ENCODE measurements around the gene SEMA3E. TPM values are rescaled to one million over a fixed set of nuclear protein-coding genes. Genes with fewer than 3 reads are reported as not detected.
"Not testable (repeated sequence)": the region's sequence is repeated elsewhere in the genome, so short reads cannot be mapped to it uniquely, and the experiment has no call there.

Gene SEMA3E
- total and polyA plus RNA-seq, 7 experiments from 2014 or later, result not detected

DNA sequence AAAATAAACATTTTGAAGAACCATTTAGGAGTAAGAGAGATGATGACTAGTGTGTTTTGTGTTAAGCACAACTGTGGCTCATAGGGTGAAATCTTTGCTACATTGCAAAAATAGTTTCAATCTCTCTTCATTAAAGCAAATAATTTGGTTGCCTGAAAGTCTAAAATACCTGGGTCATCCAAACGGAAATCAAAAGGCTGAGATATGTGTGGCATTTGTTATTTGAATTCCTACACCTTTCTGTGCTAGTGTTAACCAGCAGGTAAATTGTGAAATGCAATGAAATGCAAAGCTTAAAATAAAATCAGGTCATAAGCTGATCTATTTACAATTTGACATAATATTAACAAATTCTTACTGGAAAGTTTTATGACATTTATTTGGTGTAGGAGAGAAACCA lies 40.9 kb upstream of the SEMA3E start:
- intact Hi-C loops (cut with micrococcal nuclease), result no loop called here
- H3K36me3 Mint-ChIP-seq, result no peaks in the 10 kb centered on the region
- Histone ChIP-seq H3K27me3 (ENCODE audit: control insufficient read depth in 2 of 2, insufficient read depth in 2 of 2, low read length in 2 of 2) (no peaks in the 10 kb centered on the region), H3K9me3 (ENCODE audit: control insufficient read depth in 2 of 3, low read length in 3 of 3) (no peaks in the 10 kb centered on the region), H3K36me3 (ENCODE audit: control insufficient read depth in 2 of 3, insufficient read depth in 3 of 3, low read length in 3 of 3) (no peaks in the 10 kb centered on the region), H3K27ac (ENCODE audit: low read depth, low read length) (no peak overlapping the region), H3K4me3 (ENCODE audit: low read length) (no peak overlapping the region), H3K4me1 (ENCODE audit: control insufficient read depth in 2 of 2, insufficient read depth in 2 of 2, low read length in 2 of 2) (no peaks in the 10 kb centered on the region)
- DNase-seq (no peak), ATAC-seq (no peak)
- H3K27me3 Mint-ChIP-seq, result no peaks in the 10 kb centered on the region
- ChIA-PET POLR2A (no interaction called here), CTCF (no interaction called here)
- peaks cover 0 to 8% (median 0%) of the 10 kb centered on the region in 11 donors for H3K9me3 Mint-ChIP-seq
- no peak overlapping the region for H3K4me3 Mint-ChIP-seq
- no peak overlapping the region for H3K27ac Mint-ChIP-seq
- H3K4me1 Mint-ChIP-seq, result peaks cover 0 to 1% (median 0%) of the 10 kb centered on the region in 7 donors

DNA sequence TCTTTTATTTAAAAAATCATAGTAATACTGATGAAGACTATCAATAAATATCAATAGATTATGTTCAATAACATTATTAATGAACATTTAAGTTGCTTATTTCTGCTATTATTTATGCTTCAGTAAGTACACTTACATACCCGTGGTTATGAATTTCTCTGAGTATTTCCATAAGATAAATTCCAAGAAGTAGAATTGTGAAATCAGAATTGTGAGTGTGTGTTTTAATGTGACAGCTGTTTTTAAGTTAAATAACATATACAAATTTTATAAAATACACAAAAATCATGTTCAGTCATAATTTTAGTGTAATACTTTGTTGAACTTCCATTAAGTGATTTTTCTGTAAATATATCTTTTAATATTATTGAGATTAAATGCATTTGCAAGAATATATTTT lies 37.5 kb upstream of the SEMA3E start:
- no peaks in the 10 kb centered on the region for H3K27me3 ChIP-seq (ENCODE audit: control insufficient read depth in 2 of 2, insufficient read depth in 2 of 2, low read length in 2 of 2)
- Mint-ChIP-seq H3K4me3 (no peak overlapping the region), H3K9me3 (peaks cover 0 to 8% (median 0%) of the 10 kb centered on the region in 11 donors), H3K36me3 (no peaks in the 10 kb centered on the region), H3K27ac (no peak overlapping the region), H3K4me1 (peaks cover 0 to 1% (median 0%) of the 10 kb centered on the region in 7 donors), H3K27me3 (no peaks in the 10 kb centered on the region)
- H3K4me3 ChIP-seq (ENCODE audit: low read length), result no peak overlapping the region
- H3K9me3 ChIP-seq (ENCODE audit: control insufficient read depth in 2 of 3, low read length in 3 of 3), result no peaks in the 10 kb centered on the region
- DNase-seq (no peak), ATAC-seq (no peak)
- no peaks in the 10 kb centered on the region for H3K4me1 ChIP-seq (ENCODE audit: control insufficient read depth in 2 of 2, insufficient read depth in 2 of 2, low read length in 2 of 2)
- ChIA-PET CTCF (no interaction called here), POLR2A (no interaction called here)
- intact Hi-C loops (cut with micrococcal nuclease), result no loop called here
- no peaks in the 10 kb centered on the region for H3K36me3 ChIP-seq (ENCODE audit: control insufficient read depth in 2 of 3, insufficient read depth in 3 of 3, low read length in 3 of 3)
- H3K27ac ChIP-seq (ENCODE audit: low read depth, low read length), result no peak overlapping the region

- H3K9me3 Mint-ChIP-seq, result peaks cover 0 to 8% (median 0%) of the 10 kb centered on the region in 11 donors
- H3K36me3 Mint-ChIP-seq, result no peaks in the 10 kb centered on the region
- Histone ChIP-seq H3K4me1 (ENCODE audit: control insufficient read depth in 2 of 2, insufficient read depth in 2 of 2, low read length in 2 of 2) (no peaks in the 10 kb centered on the region), H3K36me3 (ENCODE audit: control insufficient read depth in 2 of 3, insufficient read depth in 3 of 3, low read length in 3 of 3) (no peaks in the 10 kb centered on the region), H3K9me3 (ENCODE audit: control insufficient read depth in 2 of 3, low read length in 3 of 3) (no peaks in the 10 kb centered on the region), H3K27me3 (ENCODE audit: control insufficient read depth in 2 of 2, insufficient read depth in 2 of 2, low read length in 2 of 2) (no peaks in the 10 kb centered on the region), H3K4me3 (ENCODE audit: low read length) (no peak overlapping the region), H3K27ac (ENCODE audit: low read depth, low read length) (no peak overlapping the region)
- CTCF ChIA-PET, result no interaction called here
- H3K4me1 Mint-ChIP-seq, result no peaks in the 10 kb centered on the region
- H3K4me3 Mint-ChIP-seq, result no peak overlapping the region
- no peak for DNase-seq
- ATAC-seq, result no peak
- POLR2A ChIA-PET, result no interaction called here
- intact Hi-C loops (cut with micrococcal nuclease), result no loop called here
- H3K27me3 Mint-ChIP-seq, result no peaks in the 10 kb centered on the region
- no peak overlapping the region for H3K27ac Mint-ChIP-seq
Observed at GRCh38 chr7:83684928-83685327, 36.0 kb upstream of the SEMA3E start.

DNA sequence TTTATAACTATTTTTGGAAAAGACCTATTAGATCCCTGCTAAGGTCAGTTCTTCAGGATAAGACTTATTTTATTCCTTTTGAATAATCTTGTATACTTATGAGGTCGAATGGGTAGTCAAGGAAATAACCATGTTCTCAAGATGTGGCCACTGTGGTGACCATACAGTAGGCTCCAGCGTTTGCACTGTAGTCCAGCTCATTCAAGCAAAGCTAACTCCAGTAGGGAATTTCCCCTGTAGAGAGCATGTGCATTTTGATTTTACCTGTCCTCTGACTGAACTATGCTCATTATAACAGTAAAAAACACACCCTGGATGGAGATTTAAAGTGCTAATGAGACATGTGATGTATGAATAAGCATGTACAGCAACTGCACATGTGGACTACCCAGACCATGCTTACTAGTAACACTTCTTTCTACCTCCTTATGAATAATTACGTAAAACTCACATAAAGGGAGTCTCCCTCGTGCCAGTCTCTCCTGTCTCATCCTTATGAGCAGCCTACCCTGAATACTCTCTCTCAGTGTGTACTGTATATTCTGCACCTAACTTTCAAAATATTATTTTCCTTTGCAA lies 32.4 kb upstream of the SEMA3E start:
- no peak overlapping the region for H3K4me3 Mint-ChIP-seq
- H3K36me3 Mint-ChIP-seq, result no peaks in the 10 kb centered on the region
- ChIA-PET POLR2A (no interaction called here), CTCF (no interaction called here)
- no peaks in the 10 kb centered on the region for H3K4me1 ChIP-seq (ENCODE audit: control insufficient read depth in 2 of 2, insufficient read depth in 2 of 2, low read length in 2 of 2)
- H3K27ac ChIP-seq (ENCODE audit: low read depth, low read length), result no peak overlapping the region
- peaks cover 0 to 8% (median 0%) of the 10 kb centered on the region in 11 donors for H3K9me3 Mint-ChIP-seq
- H3K27me3 Mint-ChIP-seq, result no peaks in the 10 kb centered on the region
- intact Hi-C loops (cut with micrococcal nuclease), result no loop called here
- DNase-seq (no peak), ATAC-seq (no peak)
- H3K4me1 Mint-ChIP-seq, result no peaks in the 10 kb centered on the region
- no peak overlapping the region for H3K4me3 ChIP-seq (ENCODE audit: low read length)
- H3K36me3 ChIP-seq (ENCODE audit: control insufficient read depth in 2 of 3, insufficient read depth in 3 of 3, low read length in 3 of 3), result no peaks in the 10 kb centered on the region
- no peaks in the 10 kb centered on the region for H3K9me3 ChIP-seq (ENCODE audit: control insufficient read depth in 2 of 3, low read length in 3 of 3)
- no peaks in the 10 kb centered on the region for H3K27me3 ChIP-seq (ENCODE audit: control insufficient read depth in 2 of 2, insufficient read depth in 2 of 2, low read length in 2 of 2)
- H3K27ac Mint-ChIP-seq, result no peak overlapping the region

GRCh38 chr7:83677180-83677866 lies 28.4 kb upstream of the SEMA3E start:
- no peak for DNase-seq
- ChIA-PET CTCF (no interaction called here), POLR2A (no interaction called here)
- no peak for ATAC-seq
- H3K36me3 ChIP-seq (ENCODE audit: control insufficient read depth in 2 of 3, insufficient read depth in 3 of 3, low read length in 3 of 3), result no peaks in the 10 kb centered on the region
- no peak overlapping the region for H3K4me3 Mint-ChIP-seq
- H3K36me3 Mint-ChIP-seq, result no peaks in the 10 kb centered on the region
- no peaks in the 10 kb centered on the region for H3K9me3 ChIP-seq (ENCODE audit: control insufficient read depth in 2 of 3, low read length in 3 of 3)
- intact Hi-C loops (cut with micrococcal nuclease), result no loop called here
- peaks cover 0 to 6% (median 0%) of the 10 kb centered on the region in 11 donors for H3K9me3 Mint-ChIP-seq
- no peak overlapping the region for H3K27ac ChIP-seq (ENCODE audit: low read depth, low read length)
- H3K27ac Mint-ChIP-seq, result no peak overlapping the region
- no peaks in the 10 kb centered on the region for H3K4me1 ChIP-seq (ENCODE audit: control insufficient read depth in 2 of 2, insufficient read depth in 2 of 2, low read length in 2 of 2)
- no peak overlapping the region for H3K4me3 ChIP-seq (ENCODE audit: low read length)
- no peaks in the 10 kb centered on the region for H3K27me3 Mint-ChIP-seq
- no peaks in the 10 kb centered on the region for H3K27me3 ChIP-seq (ENCODE audit: control insufficient read depth in 2 of 2, insufficient read depth in 2 of 2, low read length in 2 of 2)
- H3K4me1 Mint-ChIP-seq, result no peaks in the 10 kb centered on the region

- H3K4me3 Mint-ChIP-seq; POLR2A ChIA-PET; intact Hi-C loops (cut with micrococcal nuclease); ATAC-seq; H3K4me1 ChIP-seq (ENCODE audit: control insufficient read depth in 2 of 2, insufficient read depth in 2 of 2, low read length in 2 of 2); H3K27ac ChIP-seq (ENCODE audit: low read depth, low read length); H3K4me3 ChIP-seq (ENCODE audit: low read length); CTCF ChIA-PET; H3K27ac Mint-ChIP-seq; H3K27me3 Mint-ChIP-seq; H3K9me3 ChIP-seq (ENCODE audit: control insufficient read depth in 2 of 3, low read length in 3 of 3); H3K9me3 Mint-ChIP-seq; H3K36me3 ChIP-seq (ENCODE audit: control insufficient read depth in 2 of 3, insufficient read depth in 3 of 3, low read length in 3 of 3); H3K27me3 ChIP-seq (ENCODE audit: control insufficient read depth in 2 of 2, insufficient read depth in 2 of 2, low read length in 2 of 2); DNase-seq; H3K4me1 Mint-ChIP-seq; H3K36me3 Mint-ChIP-seq: not testable (repeated sequence)
Observed at GRCh38 chr7:83673291-83673690, 24.4 kb upstream of the SEMA3E start.

DNA sequence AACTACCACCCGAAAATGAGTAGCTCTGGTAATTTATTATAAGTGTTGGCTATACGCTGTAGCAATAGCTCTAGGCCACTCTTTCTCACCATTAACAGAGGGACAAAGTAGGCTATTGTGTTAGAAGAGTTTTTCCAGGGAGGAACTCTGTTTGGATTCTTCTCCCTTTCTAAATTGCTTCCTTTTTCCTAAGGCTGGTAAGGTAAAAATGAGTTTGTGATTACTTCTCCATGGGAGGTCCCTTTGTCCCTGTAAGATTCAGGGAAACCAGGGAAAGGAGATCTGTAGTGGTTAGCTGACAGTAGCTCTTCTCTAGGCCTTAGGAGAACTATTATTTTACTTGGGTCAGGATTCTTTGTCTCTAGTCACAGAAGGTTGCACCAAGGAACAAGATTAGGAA lies 23.2 kb upstream of the SEMA3E start:
- H3K27ac Mint-ChIP-seq, result no peak overlapping the region
- POLR2A ChIA-PET, result no interaction called here

More for the DNA sequence above, 23.2 kb upstream of the SEMA3E start:
- H3K4me1 ChIP-seq (ENCODE audit: control insufficient read depth in 2 of 2, insufficient read depth in 2 of 2, low read length in 2 of 2), result no peaks in the 10 kb centered on the region
- no peak for ATAC-seq
- no peaks in the 10 kb centered on the region for H3K9me3 ChIP-seq (ENCODE audit: control insufficient read depth in 2 of 3, low read length in 3 of 3)
- no peaks in the 10 kb centered on the region for H3K36me3 ChIP-seq (ENCODE audit: control insufficient read depth in 2 of 3, insufficient read depth in 3 of 3, low read length in 3 of 3)
- H3K4me3 ChIP-seq (ENCODE audit: low read length), result no peak overlapping the region
- no peaks in the 10 kb centered on the region for H3K36me3 Mint-ChIP-seq
- H3K27ac ChIP-seq (ENCODE audit: low read depth, low read length), result no peak overlapping the region
- H3K27me3 Mint-ChIP-seq, result no peaks in the 10 kb centered on the region
- H3K4me1 Mint-ChIP-seq, result no peaks in the 10 kb centered on the region
- no peak overlapping the region for H3K4me3 Mint-ChIP-seq
- intact Hi-C loops (cut with micrococcal nuclease), result no loop called here
- H3K9me3 Mint-ChIP-seq, result peaks cover 0 to 6% (median 0%) of the 10 kb centered on the region in 11 donors
- DNase-seq, result no peak
- CTCF ChIA-PET, result no interaction called here
- H3K27me3 ChIP-seq (ENCODE audit: control insufficient read depth in 2 of 2, insufficient read depth in 2 of 2, low read length in 2 of 2), result no peaks in the 10 kb centered on the region
